ENCODE data around the gene GNB1L.

GNB1L gene

GRCh38 chr22:19751497-19752245, 103.0 kb downstream of the GNB1L start:
- no peaks in the 10 kb centered on the region for H3K36me3 ChIP-seq
- no peaks in the 10 kb centered on the region for H3K9me3 ChIP-seq
- peaks cover 3 to 8% of the 10 kb centered on the region in 2 experiments for H3K4me1 ChIP-seq (ENCODE audit: control insufficient read depth in 1 of 2, insufficient read depth in 1 of 2, low read depth in 1 of 2, low read length in 1 of 2)
- no peak overlapping the region for H3K4me3 ChIP-seq (ENCODE audit: low read depth in 1 of 2, low read length in 1 of 2)
- H3K27me3 ChIP-seq, result peaks cover 88% of the 10 kb centered on the region
- TF ChIP-seq CTCF (IDR thresholded peaks at IDR 0.05), result no peak
- H3K27ac ChIP-seq, result no peak overlapping the region

DNA sequence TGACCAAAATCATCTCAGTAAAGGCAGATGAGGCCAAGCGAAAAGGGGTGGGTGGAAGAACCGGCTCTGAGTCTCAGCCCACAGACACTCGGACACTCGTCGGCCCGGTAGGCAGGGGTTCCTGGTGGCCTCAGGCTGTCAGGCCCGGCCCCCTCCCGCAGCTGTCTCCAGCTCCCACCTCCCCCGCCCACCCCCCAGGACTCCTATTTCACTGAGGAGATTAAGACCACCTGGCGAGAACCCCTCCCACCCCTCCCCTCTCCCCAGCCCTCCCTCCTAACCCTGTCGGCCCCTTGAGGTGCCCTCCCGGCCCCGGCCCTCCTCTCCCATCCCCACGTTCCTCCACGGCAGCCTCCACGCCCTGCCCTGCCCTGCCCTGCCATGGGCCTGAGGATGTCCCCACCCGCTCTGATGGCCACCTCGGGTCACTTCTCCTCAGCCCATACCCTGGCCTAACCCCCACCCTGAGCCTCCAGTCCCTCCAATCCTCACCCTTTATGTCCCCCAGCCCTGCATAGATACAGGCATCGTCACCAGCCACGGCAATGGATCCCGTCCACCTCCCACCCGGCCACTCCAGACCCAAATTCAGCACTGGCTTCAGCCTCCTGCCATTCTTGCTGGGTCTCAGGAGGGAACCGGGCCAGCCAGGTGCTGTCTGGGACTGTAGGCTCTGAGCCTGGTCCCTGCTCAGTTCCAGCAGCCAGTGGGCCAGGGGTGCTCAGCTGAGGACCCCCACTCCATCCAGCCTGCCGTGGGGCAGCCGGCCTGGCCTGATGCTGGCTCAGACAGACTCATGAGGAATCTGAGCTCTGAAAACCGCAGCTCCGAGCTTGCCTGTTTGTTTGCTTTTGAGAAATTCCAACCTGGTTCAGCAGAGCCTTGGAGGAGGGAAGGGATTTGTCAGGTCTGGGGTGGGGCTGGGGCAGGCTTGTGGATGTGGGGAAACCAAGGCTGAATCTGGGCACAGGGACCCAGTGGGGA, 103.9 kb downstream of the GNB1L start:
- H3K27ac ChIP-seq, result no peak overlapping the region
- H3K4me1 ChIP-seq (ENCODE audit: control insufficient read depth in 1 of 2, insufficient read depth in 1 of 2, low read depth in 1 of 2, low read length in 1 of 2), result no peaks in the 10 kb centered on the region
- no peak for TF ChIP-seq CTCF (IDR thresholded peaks at IDR 0.05)
- H3K4me3 ChIP-seq (ENCODE audit: low read depth in 1 of 2, low read length in 1 of 2), result no peak overlapping the region
- peaks cover 79% of the 10 kb centered on the region for H3K27me3 ChIP-seq
- H3K9me3 ChIP-seq, result no peaks in the 10 kb centered on the region
- no peaks in the 10 kb centered on the region for H3K36me3 ChIP-seq

DNA sequence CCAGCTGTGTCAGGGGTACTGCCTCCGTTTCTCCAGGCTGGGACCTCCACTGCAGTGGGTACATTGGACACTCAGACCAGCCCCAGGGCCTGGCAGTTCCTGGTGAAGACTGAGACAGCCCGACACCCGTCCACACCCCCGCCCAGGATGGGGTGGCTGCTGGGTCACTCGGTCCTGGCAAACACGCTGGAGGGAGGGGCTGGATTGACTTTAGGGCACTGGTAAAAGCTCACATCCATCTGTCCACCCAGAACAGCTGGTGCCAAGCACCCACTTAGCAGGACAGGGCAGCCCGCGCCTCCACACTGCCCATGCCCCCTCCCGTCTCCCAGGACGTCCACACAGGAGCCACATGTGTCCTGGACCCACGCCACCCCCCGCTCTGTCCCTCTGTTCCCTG, 104.8 kb downstream of the GNB1L start:
- Histone ChIP-seq H3K36me3 (no peaks in the 10 kb centered on the region), H3K9me3 (no peaks in the 10 kb centered on the region), H3K4me3 (ENCODE audit: low read depth in 1 of 2, low read length in 1 of 2) (no peak overlapping the region), H3K27me3 (peaks cover 70% of the 10 kb centered on the region), H3K27ac (no peak overlapping the region), H3K4me1 (ENCODE audit: control insufficient read depth in 1 of 2, insufficient read depth in 1 of 2, low read depth in 1 of 2, low read length in 1 of 2) (no peaks in the 10 kb centered on the region)
- no peak for TF ChIP-seq CTCF (IDR thresholded peaks at IDR 0.05)

GRCh38 chr22:19748991-19749664, 105.5 kb downstream of the GNB1L start:
- TF ChIP-seq CTCF (IDR thresholded peaks at IDR 0.05), result no peak
- no peaks in the 10 kb centered on the region for H3K9me3 ChIP-seq
- no peak overlapping the region for H3K4me3 ChIP-seq (ENCODE audit: low read depth in 1 of 2, low read length in 1 of 2)
- peaks cover 62% of the 10 kb centered on the region for H3K27me3 ChIP-seq
- no peaks in the 10 kb centered on the region for H3K36me3 ChIP-seq
- H3K27ac ChIP-seq, result no peak overlapping the region
- H3K4me1 ChIP-seq (ENCODE audit: control insufficient read depth in 1 of 2, insufficient read depth in 1 of 2, low read depth in 1 of 2, low read length in 1 of 2), result no peaks in the 10 kb centered on the region

GRCh38 chr22:19748139-19748538, 106.5 kb downstream of the GNB1L start:
- no peaks in the 10 kb centered on the region for H3K36me3 ChIP-seq
- no peaks in the 10 kb centered on the region for H3K9me3 ChIP-seq
- H3K4me3 ChIP-seq (ENCODE audit: low read depth in 1 of 2, low read length in 1 of 2), result no peak overlapping the region
- H3K4me1 ChIP-seq (ENCODE audit: control insufficient read depth in 1 of 2, insufficient read depth in 1 of 2, low read depth in 1 of 2, low read length in 1 of 2), result no peaks in the 10 kb centered on the region
- peaks cover 53% of the 10 kb centered on the region for H3K27me3 ChIP-seq
- no peak overlapping the region for H3K27ac ChIP-seq
- TF ChIP-seq CTCF (IDR thresholded peaks at IDR 0.05), result no peak
